K562 (cell line): ENCODE data around the gene CDC42BPB. TPM values are rescaled to one million over a fixed set of nuclear protein-coding genes. Genes with fewer than 3 reads are reported as not detected.

Source experiments
- ATAC-seq: fragments of 200-7000 bp; cut with Tn5 transposase; 3 replicates; pipeline ENCODE4 v1.9.1; 2020; ENCODE audit warnings: moderate library complexity
- BruUV-seq: library from RNA; stranded (reverse); fragments of 400-500 nt; replicated peaks from 2 replicates; lab custom pipeline; 2021; lab: Mats Ljungman, UMichigan
- CTCF ChIA-PET: fragments of 300-600 bp; formaldehyde crosslinking; extraction: SDS; loops from one replicate; lab custom pipeline; 2021; ENCODE audit warnings: low intra/inter-chr PET ratio; lab: Yijun Ruan, JAX
- POLR2A ChIA-PET: fragments of 300-600, 350-650 bp; sonication (Branson Sonifier 250); formaldehyde crosslinking; extraction: SDS; loops from one replicate; lab custom pipeline; 2021; ENCODE audit warnings: antibody characterized with exemption, inconsistent platforms; lab: Yijun Ruan, JAX
- DNase-seq, 4 experiments: peaks; one replicate each; pipeline versions ENCODE4 v3.0.0 to v3.0.0-alpha.2; 2011 to 2018; ENCODE audit warnings: low spot score in 3 of 4, mixed read lengths in 3 of 4; ENCODE audit errors: extremely low read depth in 1 of 4
- FAIRE-seq: peaks from 2 replicates; lab custom pipeline; 2011; peaks lifted over from hg19 to GRCh38; lab: Jason Lieb, UNC
- H2AFZ ChIP-seq: 2 replicates; pipeline ENCODE4 v1.6.0; 2011; ENCODE audit warnings: low read depth, low read length, control low read depth, inconsistent platforms
- H3K27ac ChIP-seq: fragments of 200-600 bp; 3 replicates; pipeline ENCODE4 v1.8.0; 2011; ENCODE audit warnings: low read depth, mild to moderate bottlenecking, control low read depth, inconsistent platforms, low read length, moderate library complexity, mixed read lengths; ENCODE audit errors: extremely low read depth
- H3K27me3 ChIP-seq, 2 experiments: fragments of 300-600 bp in 1 of 2; 2 replicates in 1 of 2; 3 replicates in 1 of 2; pipeline versions ENCODE4 v1.6.0 to v1.8.0; 2011; ENCODE audit warnings: inconsistent platforms in 2 of 2, low read length in 2 of 2, mild to moderate bottlenecking in 1 of 2, mixed read lengths in 1 of 2, moderate library complexity in 1 of 2; ENCODE audit not compliant: control insufficient read depth in 2 of 2, insufficient read depth in 2 of 2
- H3K36me3 ChIP-seq: fragments of 300-600 bp; 3 replicates; pipeline ENCODE4 v1.8.0; 2011; ENCODE audit warnings: mild to moderate bottlenecking, low read length, inconsistent platforms; ENCODE audit not compliant: control insufficient read depth, insufficient read depth
- H3K4me1 ChIP-seq, 2 experiments: fragments of 200-600 bp in 1 of 2; replicated peaks in 1 of 2; 2 replicates in 1 of 2; 3 replicates in 1 of 2; pipeline versions ENCODE4 v1.5.1 to v1.8.0; 2011; ENCODE audit warnings: inconsistent platforms in 2 of 2, low read length in 2 of 2, mild to moderate bottlenecking in 1 of 2, mixed read lengths in 1 of 2, moderate library complexity in 1 of 2; ENCODE audit not compliant: control insufficient read depth in 2 of 2, insufficient read depth in 2 of 2
- H3K4me2 ChIP-seq: 2 replicates; pipeline ENCODE4 v1.6.1; 2011; ENCODE audit warnings: low read length, control low read depth, inconsistent platforms, mixed read lengths; ENCODE audit not compliant: insufficient read depth
- H3K4me3 ChIP-seq: fragments of 200-600 bp; sonication (generic), shearing (Covaris generic); 2 replicates; pipeline ENCODE4 v1.5.1; 2016; ENCODE audit warnings: control low read depth, inconsistent platforms
- H3K79me2 ChIP-seq: fragments of 200-600 bp; 3 replicates; pipeline ENCODE4 v1.8.0; 2011; ENCODE audit warnings: low read length, inconsistent platforms; ENCODE audit not compliant: control insufficient read depth, insufficient read depth
- H3K9ac ChIP-seq, 2 experiments: 2 replicates each; pipeline versions ENCODE4 v1.6.0 to v1.6.1; 2011; ENCODE audit warnings: low read depth in 2 of 2, low read length in 2 of 2, control low read depth in 1 of 2, inconsistent platforms in 1 of 2, mild to moderate bottlenecking in 1 of 2, mixed read lengths in 1 of 2; ENCODE audit not compliant: insufficient read depth in 1 of 2
- H3K9me1 ChIP-seq: one replicate; pipeline ENCODE4 v1.6.0; 2011; ENCODE audit warnings: inconsistent platforms, mild to moderate bottlenecking, low read length, moderate library complexity; ENCODE audit not compliant: control insufficient read depth, insufficient read depth
- H3K9me3 ChIP-seq: replicated peaks from 2 replicates; pipeline ENCODE4 v1.5.1; 2011; ENCODE audit warnings: low read depth, low read length, inconsistent platforms; ENCODE audit not compliant: control insufficient read depth, insufficient read depth
- H4K20me1 ChIP-seq: replicated peaks from 2 replicates; pipeline ENCODE4 v1.6.1; 2011; ENCODE audit warnings: low read length, inconsistent platforms, mixed read lengths; ENCODE audit not compliant: control insufficient read depth, insufficient read depth
- DIDO1 ChIP-seq: fragments of 450-650 bp; IDR thresholded peaks from 2 replicates; pipeline ENCODE4 v1.6.1; 2016; ENCODE audit warnings: low read depth, missing biosample characterization, missing genetic modification characterization
- ELK3 ChIP-seq: fragments of 450-650 bp; formaldehyde crosslinking; IDR thresholded peaks from 2 replicates; pipeline ENCODE4 v1.4.0; 2020; ENCODE audit warnings: mild to moderate bottlenecking
- FOSL1 ChIP-seq: fragments of 200-800 bp; sonication (Bioruptor generic); conservative IDR thresholded peaks from 2 replicates; pipeline ENCODE4 v1.6.1; 2016; ENCODE audit warnings: missing genetic modification characterization, missing compliant biosample characterization
- GATAD2A ChIP-seq: fragments of 450-650 bp; IDR thresholded peaks from 2 replicates; pipeline ENCODE4 v1.6.1; 2017
- SMAD1 ChIP-seq: fragments of 150-350 bp; IDR thresholded peaks from 2 replicates; pipeline ENCODE4 v1.6.1; 2014; ENCODE audit warnings: low read length, low read depth; ENCODE audit not compliant: partially characterized antibody
- U2AF2 ChIP-seq: fragments of 200-400 bp; formaldehyde crosslinking; optimal IDR thresholded peaks from 2 replicates; pipeline ENCODE3; 2017; ENCODE audit warnings: low read depth, mild to moderate bottlenecking, low read length
- ZBTB11 ChIP-seq, 3 experiments: fragments of 200-800 bp in 1 of 3; fragments of 250-450 bp in 1 of 3; fragments of 450-650 bp in 1 of 3; sonication (Bioruptor Pico) in 1 of 3; sonication (Bioruptor generic) in 1 of 3; formaldehyde crosslinking in 1 of 3; IDR thresholded peaks; 2 replicates each; pipeline versions ENCODE4 v1.6.1 to v1.8.0; 2016 to 2022; ENCODE audit warnings: mild to moderate bottlenecking in 2 of 3, missing genetic modification characterization in 2 of 3, missing compliant biosample characterization in 1 of 3, moderate library complexity in 1 of 3
- ZC3H8 ChIP-seq: fragments of 450-650 bp; IDR thresholded peaks from 2 replicates; pipeline ENCODE4 v1.6.1; 2017
- ZNF511 ChIP-seq: sonication (generic); formaldehyde crosslinking; IDR thresholded peaks from 2 replicates; pipeline ENCODE4 v1.8.0; 2022; ENCODE audit warnings: mild to moderate bottlenecking, missing genetic modification reagents
- ZNF655 ChIP-seq: fragments of 250-450 bp; sonication (Bioruptor Pico); IDR thresholded peaks from 2 replicates; pipeline ENCODE4 v1.5.0; 2021
- whole genome bisulfite sequencing: fragments of 100-300 bp; shearing (Covaris generic); methylation state at CpG from one replicate; pipeline ENCODE4 v1.1.6; 2016; ENCODE audit warnings: low coverage, mixed read lengths; ENCODE audit not compliant: insufficient coverage; ENCODE audit errors: missing lambda C conversion rate; 5-methylcytosine and 5-hydroxymethylcytosine counted together
- in situ Hi-C: fragments of 300-500 bp; cut with MboI; formaldehyde crosslinking; loops from 4 replicates; pipeline ENCODE4 v1.15.0; 2018; ENCODE audit warnings: inconsistent platforms, mixed read lengths
- intact Hi-C: fragments of 100-400 bp; cut with micrococcal nuclease; formaldehyde crosslinking; loops from 2 replicates; pipeline ENCODE4 v1.14.2; 2022
- polyA plus RNA-seq, 8 experiments: library from polyadenylated mRNA; depleted of rRNA in 4 of 8; stranded (reverse) in 5 of 8; unstranded in 3 of 8; fragments of >200 nt; fragmentation: Nextera tagmentation in 2 of 8; fragmentation: Illumina TruSeq in 1 of 8; extraction: Ambion mirVana in 2 of 8; extraction: Trizol in 1 of 8; gene quantifications; 2 replicates each; pipeline versions ENCODE4 v1.2.1 to v1.2.3, GENCODE V29; 2011 to 2014; ENCODE audit warnings: inconsistent platforms in 1 of 8, missing spikeins in 1 of 8
- total RNA-seq, 7 experiments: library from RNA; depleted of rRNA in 6 of 7; stranded (reverse); fragments of >200 nt in 6 of 7; fragmentation: Illumina TruSeq in 2 of 7; extraction: Trizol in 2 of 7; gene quantifications; 2 replicates each; pipeline versions ENCODE4 v1.2.1 to v1.2.3, GENCODE V29; 2011 to 2021; ENCODE audit warnings: low replicate concordance in 1 of 7

Gene CDC42BPB
- total and polyA plus RNA-seq, 9 of the 15 experiments (the other 6 are each of a cell fraction or from before 2014, with no cell fraction given): 0.07 to 24.3 (median 12.6) TPM

DNA sequence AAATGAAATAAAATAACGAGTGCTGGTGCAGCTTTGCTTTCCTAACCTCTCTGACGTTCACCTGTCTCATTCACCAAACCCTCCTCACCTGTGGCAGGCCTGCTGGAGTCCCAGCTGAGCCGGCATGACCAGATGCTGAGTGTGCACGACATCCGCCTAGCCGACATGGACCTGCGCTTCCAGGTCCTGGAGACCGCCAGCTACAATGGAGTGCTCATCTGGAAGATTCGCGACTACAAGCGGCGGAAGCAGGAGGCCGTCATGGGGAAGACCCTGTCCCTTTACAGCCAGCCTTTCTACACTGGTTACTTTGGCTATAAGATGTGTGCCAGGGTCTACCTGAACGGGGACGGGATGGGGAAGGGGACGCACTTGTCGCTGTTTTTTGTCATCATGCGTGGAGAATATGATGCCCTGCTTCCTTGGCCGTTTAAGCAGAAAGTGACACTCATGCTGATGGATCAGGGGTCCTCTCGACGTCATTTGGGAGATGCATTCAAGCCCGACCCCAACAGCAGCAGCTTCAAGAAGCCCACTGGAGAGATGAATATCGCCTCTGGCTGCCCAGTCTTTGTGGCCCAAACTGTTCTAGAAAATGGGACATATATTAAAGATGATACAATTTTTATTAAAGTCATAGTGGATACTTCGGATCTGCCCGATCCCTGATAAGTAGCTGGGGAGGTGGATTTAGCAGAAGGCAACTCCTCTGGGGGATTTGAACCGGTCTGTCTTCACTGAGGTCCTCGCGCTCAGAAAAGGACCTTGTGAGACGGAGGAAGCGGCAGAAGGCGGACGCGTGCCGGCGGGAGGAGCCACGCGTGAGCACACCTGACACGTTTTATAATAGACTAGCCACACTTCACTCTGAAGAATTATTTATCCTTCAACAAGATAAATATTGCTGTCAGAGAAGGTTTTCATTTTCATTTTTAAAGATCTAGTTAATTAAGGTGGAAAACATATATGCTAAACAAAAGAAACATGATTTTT lies 151.9 kb downstream of the CDC42BPB start:
- H3K27me3 ChIP-seq: no peaks in the 10 kb centered on the region
- intact Hi-C loops: no loop called here
- TF ChIP-seq ZNF511 (CRISPR knock-in tag) (no peak), ZBTB11 (CRISPR knock-in tag; IDR thresholded peaks at IDR 0.05) (no peak), GATAD2A (no peak), SMAD1 (no peak), ZC3H8 (no peak), ELK3 (CRISPR knock-in tag) (no peak), DIDO1 (tag) (no peak), ZNF655 (CRISPR knock-in tag) (no peak), U2AF2 (no peak), FOSL1 (tag) (no peak)
- TF ChIP-seq, all 486 proteins: peak for 0
- in situ Hi-C loops: loop anchor here (25.0 kb wide), 1 partner anchor 393 kb away; the partner anchor contains the start of gene ANKRD9
- WGBS: 90% methylated on average over 26 of the region's 38 CpGs
- Histone ChIP-seq H3K79me2 (no peaks in the 10 kb centered on the region), H3K4me2 (no peak overlapping the region), H4K20me1 (no peaks in the 10 kb centered on the region), H3K27ac (no peak overlapping the region), H3K9ac (no peak overlapping the region), H3K4me3 (no peak overlapping the region), H3K9me3 (no peaks in the 10 kb centered on the region), H3K36me3 (peaks cover 8% of the 10 kb centered on the region; the same call in 1 of the 3 replicates), H3K9me1 (no peaks in the 10 kb centered on the region), H3K4me1 (peaks cover 0 to 9% of the 10 kb centered on the region in 2 experiments; a peak in 1 of 5 replicates), H2AFZ (no peak overlapping the region)
- FAIRE-seq (no peak), ATAC-seq (no peak), DNase-seq (no peak)
- CTCF ChIA-PET: no interaction called here
- BruUV-seq: TSS peak; percentile 26
- POLR2A ChIA-PET: interaction anchor here (1.1 kb wide), 1 partner anchor 10 kb away, joined by 3 read pairs; no protein-coding TSS in a partner anchor
